ENCODE measurements around the gene GFRA1.

GFRA1 gene

GRCh38 chr10:116096526-116096925 lies 176.5 kb downstream of the GFRA1 start:
- DNase-seq, result no peak

GRCh38 chr10:116094356-116094755 lies 178.7 kb downstream of the GFRA1 start:
- DNase-seq, result no peak

GRCh38 chr10:116093031-116093430 lies 180.0 kb downstream of the GFRA1 start:
- no peak for DNase-seq

GRCh38 chr10:116088985-116089384 lies 184.0 kb downstream of the GFRA1 start:
- no peak for DNase-seq

- DNase-seq, result no peak
Measured at GRCh38 chr10:116085323-116085722, 187.7 kb downstream of the GFRA1 start.

GRCh38 chr10:116084161-116084560 lies 188.8 kb downstream of the GFRA1 start:
- DNase-seq, result no peak

GRCh38 chr10:116083226-116083762 lies 189.7 kb downstream of the GFRA1 start:
- no peak for DNase-seq

- no peak for DNase-seq
Measured at GRCh38 chr10:116082762-116083161, 190.2 kb downstream of the GFRA1 start.

GRCh38 chr10:116082206-116082605 lies 190.8 kb downstream of the GFRA1 start:
- DNase-seq, result no peak

GRCh38 chr10:116080553-116080952 lies 192.5 kb downstream of the GFRA1 start:
- no peak for DNase-seq

GRCh38 chr10:116079355-116079754 lies 193.7 kb downstream of the GFRA1 start:
- DNase-seq, result no peak

- no peak for DNase-seq
Measured at GRCh38 chr10:116076621-116077020, 196.4 kb downstream of the GFRA1 start.

- DNase-seq, result no peak
Measured at GRCh38 chr10:116073510-116073909, 199.5 kb downstream of the GFRA1 start.

GRCh38 chr10:116073001-116073400 lies 200.0 kb downstream of the GFRA1 start:
- no peak for DNase-seq

- no peak for DNase-seq
Measured at GRCh38 chr10:116071453-116072148, 201.4 kb downstream of the GFRA1 start.

GRCh38 chr10:116070743-116071320 lies 202.2 kb downstream of the GFRA1 start:
- DNase-seq, result no peak

GRCh38 chr10:116069856-116070255 lies 203.2 kb downstream of the GFRA1 start:
- no peak for DNase-seq

GRCh38 chr10:116067825-116068224 lies 205.2 kb downstream of the GFRA1 start:
- DNase-seq, result no peak

- no peak for DNase-seq
Measured at GRCh38 chr10:116063107-116063506, 209.9 kb downstream of the GFRA1 start.

GRCh38 chr10:116060864-116061263 lies 212.1 kb downstream of the GFRA1 start:
- no peak for DNase-seq

- DNase-seq, result no peak
Measured at GRCh38 chr10:116059320-116059719, 213.7 kb downstream of the GFRA1 start.

GRCh38 chr10:116056445-116057293 lies 216.3 kb downstream of the GFRA1 start:
- DNase-seq, result no peak

GRCh38 chr10:116055917-116056252 lies 217.1 kb downstream of the GFRA1 start:
- no peak for DNase-seq

Measured in DMS79 (cell line).